Activated CD4-positive, CD25-positive, alpha-beta regulatory T cell (primary cell): Measurements from ENCODE around the gene PNMA6A.
"Not testable (repeated sequence)": the region's sequence is repeated elsewhere in the genome, so short reads cannot be mapped to it uniquely, and the experiment has no call there.

Experiments
- DNase-seq, 4 experiments: peaks; one replicate each; lab custom pipeline; 2025; lab: John Stamatoyannopoulos, UW

The PNMA6A gene

DNA sequence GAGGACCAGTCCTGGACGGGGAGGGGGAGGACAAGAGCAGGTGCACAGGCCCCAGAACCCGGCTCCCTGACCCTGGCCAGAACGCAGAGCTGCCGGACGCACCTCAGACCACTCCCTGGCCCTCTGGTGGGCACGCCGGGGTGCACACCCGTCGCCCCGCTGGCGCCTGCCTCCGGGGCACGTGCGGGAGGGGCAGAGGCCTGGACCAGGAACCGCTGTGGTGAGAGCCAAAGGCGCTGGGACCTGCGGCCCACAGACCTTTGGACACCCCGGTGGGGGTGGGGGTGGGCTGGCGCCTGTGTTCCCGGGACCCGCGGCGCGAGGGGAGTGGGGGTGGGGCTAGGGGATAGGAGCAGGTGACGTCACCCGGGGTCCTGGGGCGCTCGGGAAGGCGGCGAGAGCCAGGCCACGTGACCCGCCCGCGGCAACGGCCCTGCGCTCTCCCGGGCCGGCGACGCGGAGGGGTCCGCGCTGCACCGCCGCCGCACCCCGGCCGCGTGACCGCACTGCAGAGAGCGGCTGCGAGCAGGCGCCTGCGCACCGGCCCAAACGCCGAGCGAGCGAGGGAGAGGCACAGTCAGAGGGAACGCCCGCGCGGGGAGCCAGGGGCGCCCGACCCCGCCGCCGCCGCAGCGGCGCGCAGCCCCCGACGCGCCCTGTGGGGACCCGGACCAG is at the start of gene PNMA6A:
Gene PNMA6A (plus strand): TSS at position 546 of the 675 bp plus-strand sequence. CDS start 609 bp downstream, outside the sequence.
- not testable (repeated sequence) for DNase-seq

DNA sequence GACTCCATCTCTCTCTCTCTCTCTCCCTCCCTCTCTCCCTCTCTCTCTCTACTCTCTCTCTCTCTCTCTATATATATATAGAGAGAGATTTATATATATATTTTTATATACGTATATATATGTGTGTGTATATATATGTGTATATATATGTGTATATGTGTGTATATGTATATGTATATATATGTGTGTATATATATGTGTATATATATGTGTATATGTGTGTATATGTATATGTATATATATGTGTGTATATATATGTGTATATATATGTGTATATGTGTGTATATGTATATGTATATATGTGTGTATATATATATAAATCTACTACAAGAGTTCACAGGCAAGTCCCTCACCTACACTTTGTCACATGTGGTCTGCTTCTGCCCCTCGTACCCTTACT is 45.8 kb upstream of the PNMA6A start:
- not testable (repeated sequence) for DNase-seq

DNA sequence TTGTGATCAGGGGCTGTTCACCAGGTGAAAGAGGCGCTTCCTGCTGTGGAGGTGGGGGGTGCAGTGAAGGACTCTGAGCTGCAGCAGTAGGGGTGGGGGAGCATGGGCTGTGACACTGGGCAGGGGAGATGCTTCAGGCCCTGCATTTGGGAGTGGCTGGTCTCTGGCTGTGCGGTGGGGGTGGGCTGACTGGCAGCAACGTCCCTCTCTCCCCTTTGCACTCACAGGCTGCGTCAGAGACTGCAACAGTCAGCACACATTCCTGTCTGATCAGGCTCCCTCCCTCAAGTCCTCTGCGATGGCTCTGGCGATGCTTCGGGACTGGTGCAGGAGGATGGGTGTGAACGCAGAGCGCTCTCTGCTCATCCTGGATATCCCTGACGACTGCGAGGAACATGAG is 43.8 kb upstream of the PNMA6A start:
- not testable (repeated sequence) for DNase-seq

DNA sequence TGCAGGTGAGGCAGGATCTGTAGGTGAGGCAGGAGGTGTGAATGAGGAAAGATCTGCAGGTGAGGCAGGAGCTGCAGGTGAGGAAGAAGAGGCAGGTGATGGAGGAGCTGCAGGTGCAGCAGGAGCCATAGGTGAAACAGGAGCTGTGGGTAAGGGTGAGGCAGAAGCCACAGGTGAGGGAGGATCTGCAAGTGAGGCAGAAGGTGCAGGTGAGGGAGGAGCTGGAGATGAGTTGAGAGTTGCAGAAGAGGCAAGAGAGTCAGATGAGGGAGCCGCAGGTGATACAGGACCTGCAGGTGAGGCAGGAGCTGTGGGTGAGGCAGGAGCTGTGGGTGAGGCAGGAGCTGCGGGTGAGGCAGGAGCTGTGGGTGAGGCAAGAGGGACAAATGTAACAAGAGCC is 43.1 kb upstream of the PNMA6A start:
- DNase-seq, result no peak

DNA sequence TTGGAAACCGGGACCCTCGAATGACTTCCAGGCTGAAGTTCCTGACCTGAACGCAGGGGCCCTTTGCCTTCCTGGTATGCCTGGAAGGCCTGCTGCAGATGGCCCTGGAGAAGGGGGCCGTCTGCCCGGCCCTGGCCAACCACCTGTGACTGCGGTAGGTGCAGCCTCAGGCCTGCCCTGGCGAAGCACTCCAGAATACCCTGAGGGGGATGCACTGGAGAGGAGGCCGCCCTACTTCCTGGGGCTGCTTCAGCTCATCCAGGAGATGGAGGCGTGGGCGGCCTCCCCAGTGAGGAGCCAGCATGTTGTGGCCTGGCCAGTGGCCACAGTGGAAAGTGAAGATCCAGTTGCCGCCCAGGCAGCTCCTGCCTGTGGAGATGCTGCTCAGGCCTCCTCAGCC is 42.4 kb upstream of the PNMA6A start:
- DNase-seq, result no peak

DNA sequence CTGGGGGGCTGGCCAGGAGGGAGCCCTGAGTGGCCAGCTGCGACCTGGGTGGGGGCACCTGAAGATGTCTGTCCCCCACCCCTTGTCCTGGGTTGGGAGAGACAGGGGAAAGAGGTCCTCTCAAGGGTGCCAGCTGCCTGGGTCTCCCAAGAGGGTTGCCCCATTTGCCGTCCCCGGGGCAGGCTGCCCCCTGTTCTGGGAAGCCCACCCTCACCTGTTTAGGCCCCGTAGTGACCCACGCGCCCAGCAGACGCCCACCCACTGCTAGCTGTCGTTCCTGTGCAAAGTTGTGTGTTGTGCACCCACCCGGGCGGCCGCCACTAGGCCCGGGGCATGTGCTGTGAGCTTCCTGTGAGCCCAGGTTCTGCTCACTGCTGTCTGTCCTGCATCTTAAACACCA is 41.5 kb upstream of the PNMA6A start:
- no peak for DNase-seq

DNA sequence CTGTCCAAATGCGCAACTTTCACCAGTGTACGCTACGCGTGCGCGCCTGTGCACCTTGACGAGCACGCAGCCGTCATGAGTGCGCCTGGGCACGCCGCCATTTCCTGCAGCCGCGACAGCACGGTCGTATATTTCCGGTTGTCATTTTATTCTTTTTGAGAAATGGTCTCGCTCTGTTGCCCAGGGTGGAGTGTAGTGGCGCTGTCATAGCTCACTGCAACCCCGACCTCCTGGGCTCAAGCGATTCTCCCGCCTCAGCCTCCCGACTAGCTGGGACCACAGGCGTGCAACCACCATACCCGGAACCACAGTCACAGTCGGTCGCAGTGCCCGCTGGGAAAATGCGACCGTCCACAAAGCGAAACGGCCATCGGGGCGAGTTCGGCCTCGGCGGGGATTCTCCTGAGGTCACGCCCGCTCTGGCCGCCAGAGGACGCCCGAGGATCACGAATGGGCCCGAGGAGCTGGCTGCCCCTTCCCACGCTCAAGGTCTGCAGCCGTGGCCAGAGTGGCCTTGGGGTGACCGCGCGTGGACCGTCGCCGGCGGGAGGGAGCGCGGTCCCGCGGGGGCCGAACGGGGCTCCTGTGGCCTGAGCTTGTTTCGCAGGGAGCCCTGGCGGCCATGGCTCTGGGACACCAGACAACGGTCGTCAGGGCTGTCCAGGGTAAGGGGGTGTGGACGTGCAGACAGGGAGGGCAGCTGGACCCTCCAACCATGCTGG is 39.7 kb upstream of the PNMA6A start:
- DNase-seq, result peak; percentile 11 to 56 (median 46)

DNA sequence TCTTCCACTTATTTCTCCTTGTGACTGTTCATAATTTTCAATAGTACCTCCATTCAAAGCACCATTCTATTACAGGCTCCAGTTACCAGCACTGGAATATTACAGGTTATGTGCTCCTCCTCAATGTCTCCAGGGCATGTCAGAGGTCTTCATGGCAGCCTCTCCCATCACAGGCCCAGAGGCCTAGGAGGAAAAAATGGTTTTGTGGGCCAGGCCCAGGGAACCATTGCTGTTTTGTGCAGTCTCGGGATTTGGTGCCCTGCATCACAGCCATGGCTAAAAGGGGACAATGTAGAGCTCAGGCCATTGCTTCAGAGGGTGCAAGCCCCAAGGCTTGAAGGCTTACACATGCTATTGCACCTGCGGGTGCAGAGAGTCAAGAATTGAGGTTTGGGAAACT is 23.2 kb upstream of the PNMA6A start:
- no peak for DNase-seq

DNA sequence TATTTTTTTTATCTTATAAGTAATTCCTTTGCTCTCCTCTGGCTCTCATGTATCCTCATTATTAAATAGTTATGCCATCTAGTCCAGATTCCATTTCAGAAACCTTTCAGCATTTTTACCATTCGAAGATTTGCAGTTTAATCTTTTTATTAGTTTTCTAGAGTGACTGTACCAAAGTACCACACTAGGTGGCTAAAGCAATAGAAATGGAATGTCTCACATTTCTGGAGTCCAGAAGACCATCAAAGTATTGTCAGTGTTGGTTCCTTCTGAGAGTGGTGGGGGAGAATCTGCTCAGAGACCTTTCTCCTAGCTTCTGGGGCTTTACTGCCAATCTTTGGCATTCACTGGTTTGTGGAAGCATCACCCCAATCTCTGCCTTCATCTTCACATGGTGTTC is 19.7 kb upstream of the PNMA6A start:
- no peak for DNase-seq

DNA sequence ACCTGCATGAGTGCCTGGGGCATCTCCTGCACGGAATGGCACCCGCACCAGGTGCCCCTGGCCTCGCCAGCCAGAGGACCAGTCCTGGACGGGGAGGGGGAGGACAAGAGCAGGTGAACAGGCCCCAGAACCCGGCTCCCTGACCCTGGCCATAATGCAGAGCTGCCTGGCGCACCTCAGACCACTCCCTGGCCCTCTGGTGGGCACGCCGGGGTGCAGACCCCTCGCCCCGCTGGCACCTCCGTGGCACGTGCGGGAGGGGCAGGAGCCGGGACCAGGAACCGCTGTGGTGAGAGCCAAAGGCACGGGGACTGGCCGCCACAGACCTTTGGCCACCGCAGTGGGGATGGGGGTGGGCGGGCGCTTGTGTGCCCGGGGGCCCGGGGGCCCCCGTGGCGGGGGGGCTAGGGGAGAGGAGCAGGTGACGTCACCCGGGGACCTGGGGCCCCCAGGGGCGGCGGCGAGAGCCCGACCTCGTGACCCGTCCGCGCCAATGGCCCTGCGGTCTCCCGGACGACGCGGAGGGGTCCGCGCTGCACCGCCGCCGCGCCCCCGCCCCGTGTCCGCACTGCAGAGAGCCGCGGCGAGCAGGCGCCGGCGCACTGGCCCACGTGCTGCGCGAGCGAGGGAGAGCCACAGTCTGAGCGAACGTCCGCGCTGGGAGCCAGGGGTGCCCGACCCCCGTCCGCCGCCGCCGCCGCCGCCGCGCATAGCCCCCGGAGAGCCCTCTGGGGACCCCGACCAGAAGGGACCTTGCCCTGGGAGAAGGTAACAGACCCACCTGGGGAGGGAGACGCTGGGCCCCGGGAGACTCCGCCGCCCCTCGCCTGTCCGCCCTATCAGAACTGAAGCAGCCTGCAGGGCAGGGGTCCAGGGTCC is 16.1 kb upstream of the PNMA6A start, which contains the start of gene PNMA3:
Gene PNMA3 (plus strand): TSS at position 600 of the 879 bp plus-strand sequence. CDS start 586 bp downstream, outside the sequence.
- DNase-seq, result no peak

DNA sequence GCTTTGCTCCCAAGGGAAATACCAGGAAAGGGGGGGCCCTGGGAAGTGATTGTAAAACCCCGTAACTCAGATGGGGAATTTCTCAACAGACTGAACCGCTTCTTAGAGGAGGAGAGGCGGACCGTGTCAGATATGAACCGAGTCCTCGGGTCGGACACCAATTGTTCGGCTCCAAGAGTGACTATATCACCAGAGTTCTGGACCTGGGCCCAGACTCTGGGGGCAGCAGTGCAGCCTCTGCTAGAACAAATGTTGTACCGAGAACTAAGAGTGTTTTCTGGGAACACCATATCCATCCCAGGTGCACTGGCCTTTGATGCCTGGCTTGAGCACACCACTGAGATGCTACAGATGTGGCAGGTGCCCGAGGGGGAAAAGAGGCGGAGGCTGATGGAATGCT is 15.0 kb upstream of the PNMA6A start:
- DNase-seq, result no peak

DNA sequence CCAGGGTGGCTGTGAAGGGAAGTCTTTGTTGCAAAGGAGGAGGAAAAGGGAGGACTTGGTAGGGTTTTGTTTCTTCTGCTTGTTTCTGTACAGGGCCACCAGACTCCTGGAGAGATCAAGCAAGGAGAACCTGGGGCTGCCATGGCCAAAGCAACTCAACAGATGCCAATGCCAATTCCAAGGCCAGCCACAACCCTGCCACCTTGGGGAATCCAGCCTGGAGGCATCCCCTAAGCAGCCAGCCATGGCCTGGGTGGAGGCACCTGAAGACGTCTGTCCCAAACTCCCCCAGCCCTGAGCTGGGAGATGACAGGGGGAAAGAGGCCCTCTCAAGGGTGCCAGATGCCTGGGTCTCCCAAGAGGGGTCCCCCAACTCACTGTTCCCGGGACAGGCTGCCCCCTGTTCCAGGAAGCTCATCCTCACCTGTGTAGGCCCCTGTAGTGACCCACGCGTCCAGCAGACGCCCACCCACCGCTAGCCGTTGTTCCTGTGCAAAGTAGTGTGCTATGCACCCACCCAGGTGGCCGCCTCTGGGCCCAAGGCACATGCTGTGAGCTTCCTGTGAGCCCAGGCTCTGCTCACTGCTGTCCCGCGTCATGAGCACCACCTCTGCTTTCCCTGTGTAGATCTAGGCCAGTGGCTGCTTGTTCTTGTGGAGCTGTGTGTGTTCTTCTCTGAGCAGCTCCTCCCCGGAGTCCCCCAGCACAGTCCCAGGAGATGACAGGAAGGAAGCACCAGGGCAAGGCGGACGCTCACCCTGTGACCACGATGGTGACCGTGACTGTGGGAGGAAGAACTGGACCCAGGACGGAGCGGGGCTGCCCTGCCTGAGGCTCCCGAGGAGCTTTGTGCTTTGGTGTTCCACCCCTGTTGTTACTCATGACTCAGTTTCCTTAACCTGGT is 12.8 kb upstream of the PNMA6A start:
- no peak for DNase-seq

DNA sequence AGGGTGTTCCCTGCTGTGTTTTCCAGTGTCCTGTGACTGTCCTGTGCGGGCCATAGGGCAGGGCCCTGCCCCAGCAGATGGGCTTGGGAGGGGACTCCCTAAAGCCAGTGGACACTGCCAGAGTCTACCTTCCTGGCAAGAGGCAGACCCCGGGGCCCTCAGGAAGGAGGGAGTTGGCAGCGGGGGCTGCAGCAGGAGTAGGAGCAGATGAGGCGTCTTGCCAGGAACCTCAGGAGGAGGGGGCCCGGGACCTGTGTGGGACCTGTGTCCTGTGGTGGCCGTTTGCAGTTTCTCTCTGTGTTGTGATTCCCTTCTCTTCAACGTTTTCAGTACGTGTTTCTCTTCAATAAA is 12.2 kb upstream of the PNMA6A start:
- DNase-seq, result no peak

DNA sequence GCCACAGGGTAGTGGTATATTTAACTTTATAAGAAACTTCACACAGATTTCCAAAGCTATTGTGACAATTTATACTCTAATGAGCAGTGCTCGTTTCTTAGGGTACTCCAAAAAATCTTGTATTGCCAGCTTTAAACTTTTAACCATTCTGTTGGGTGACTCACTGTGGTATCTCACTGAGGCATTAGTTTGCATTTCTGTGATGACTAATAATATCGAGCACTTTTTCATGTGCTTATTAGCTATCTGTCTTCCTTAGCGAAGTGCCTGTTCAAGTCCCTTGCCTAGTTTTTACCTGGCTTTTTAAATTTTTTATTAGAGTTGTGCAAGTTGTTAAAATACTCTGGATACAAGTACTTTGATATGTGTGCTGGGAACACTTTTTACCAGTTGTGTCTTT is 10.5 kb upstream of the PNMA6A start:
- DNase-seq, result no peak

DNA sequence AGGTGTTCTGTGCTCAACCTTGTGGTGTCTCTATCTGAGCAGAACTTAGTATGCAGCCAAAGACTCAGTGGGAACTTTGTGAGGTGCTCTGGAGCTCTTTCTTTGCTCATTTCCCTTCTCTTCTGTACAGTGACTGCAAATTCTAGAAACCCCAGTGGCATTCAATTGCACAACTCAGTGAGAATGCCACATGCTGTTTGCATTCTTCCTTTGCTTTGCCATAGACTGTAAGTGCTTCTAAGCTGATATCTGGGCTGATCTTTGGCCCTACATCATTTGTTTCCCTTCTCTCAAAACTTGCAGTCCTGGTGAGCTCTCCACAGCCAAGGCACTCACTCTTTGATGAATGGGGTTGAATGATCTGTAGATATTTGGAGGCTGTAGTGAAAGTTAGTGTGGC is 8.9 kb upstream of the PNMA6A start:
- no peak for DNase-seq

DNA sequence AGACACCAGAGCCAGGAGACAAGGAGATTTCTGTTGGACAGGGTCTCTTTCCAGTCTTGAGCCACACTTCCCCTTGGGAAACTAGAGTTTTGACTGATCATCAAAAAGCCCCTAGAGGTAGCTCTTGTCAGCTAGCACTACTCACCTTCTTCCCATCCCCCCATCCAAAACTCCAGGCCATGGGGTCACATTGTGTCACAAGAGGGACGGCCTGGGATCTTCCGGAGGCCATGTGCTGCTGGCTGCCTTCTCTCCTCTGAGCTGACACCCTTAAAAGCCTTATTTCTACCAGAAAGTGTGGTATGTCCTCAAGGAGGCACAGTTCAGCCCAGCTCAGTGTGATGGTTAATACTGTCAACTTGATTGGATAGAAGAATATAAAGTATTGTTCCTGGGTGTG is 8.2 kb upstream of the PNMA6A start:
- no peak for DNase-seq

DNA sequence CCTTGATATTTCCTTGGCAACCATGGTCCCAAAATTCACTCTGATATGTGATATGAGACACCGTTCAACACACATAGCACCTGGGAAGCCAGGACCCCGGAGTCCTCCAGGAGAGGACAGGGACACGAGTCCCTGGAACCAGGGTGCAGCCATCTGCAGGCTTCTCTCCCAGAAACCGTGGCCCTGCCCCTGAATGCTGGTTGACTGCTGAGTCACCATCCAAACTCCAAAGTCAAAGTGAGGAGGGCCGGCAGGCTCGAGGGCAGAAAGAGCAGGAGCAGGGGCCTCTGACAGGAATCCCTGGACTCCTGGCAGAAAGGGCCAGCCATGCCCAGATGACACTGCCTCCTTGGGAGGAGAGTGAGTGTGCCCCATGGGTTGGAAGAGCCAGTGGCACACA is 6.9 kb upstream of the PNMA6A start:
- DNase-seq, result no peak

DNA sequence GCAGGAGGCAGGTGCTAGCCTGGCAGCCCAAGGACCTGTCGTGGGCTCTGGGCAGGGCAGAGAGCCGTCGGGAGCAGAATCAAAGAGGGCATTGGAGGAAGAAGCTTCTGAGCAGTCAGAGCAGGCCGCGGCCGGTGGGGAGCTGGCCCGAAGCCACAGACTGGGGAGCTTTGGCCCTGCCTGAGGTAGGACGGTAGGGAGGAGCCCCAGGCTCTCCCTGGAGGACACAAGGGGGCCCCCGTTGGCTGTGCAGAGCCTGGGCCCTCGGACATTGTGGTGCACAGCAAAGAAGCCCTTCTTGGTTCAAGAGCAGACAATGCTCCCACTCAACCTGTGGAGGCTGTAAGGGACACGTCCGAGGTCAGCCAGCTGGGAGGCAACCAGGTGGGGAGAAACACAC is 5.9 kb upstream of the PNMA6A start:
- DNase-seq, result not testable (repeated sequence)

DNA sequence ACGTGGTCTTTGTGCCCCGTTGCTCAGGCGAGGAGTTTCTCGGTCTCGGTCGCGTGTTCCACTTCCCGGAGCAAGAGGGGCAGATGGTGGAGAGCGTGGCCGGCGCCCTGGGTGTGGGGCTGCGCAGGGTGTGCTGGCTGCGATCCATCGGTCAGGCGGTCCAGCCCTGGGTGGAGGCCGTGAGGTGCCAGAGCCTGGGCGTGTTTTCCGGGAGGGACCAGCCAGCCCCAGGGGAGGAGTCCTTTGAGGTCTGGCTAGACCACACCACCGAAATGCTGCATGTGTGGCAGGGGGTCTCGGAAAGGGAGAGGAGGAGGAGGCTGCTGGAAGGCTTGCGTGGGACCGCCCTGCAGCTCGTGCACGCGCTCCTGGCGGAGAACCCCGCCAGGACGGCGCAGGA is 1.1 kb downstream of the PNMA6A start:
- DNase-seq, result not testable (repeated sequence)

DNA sequence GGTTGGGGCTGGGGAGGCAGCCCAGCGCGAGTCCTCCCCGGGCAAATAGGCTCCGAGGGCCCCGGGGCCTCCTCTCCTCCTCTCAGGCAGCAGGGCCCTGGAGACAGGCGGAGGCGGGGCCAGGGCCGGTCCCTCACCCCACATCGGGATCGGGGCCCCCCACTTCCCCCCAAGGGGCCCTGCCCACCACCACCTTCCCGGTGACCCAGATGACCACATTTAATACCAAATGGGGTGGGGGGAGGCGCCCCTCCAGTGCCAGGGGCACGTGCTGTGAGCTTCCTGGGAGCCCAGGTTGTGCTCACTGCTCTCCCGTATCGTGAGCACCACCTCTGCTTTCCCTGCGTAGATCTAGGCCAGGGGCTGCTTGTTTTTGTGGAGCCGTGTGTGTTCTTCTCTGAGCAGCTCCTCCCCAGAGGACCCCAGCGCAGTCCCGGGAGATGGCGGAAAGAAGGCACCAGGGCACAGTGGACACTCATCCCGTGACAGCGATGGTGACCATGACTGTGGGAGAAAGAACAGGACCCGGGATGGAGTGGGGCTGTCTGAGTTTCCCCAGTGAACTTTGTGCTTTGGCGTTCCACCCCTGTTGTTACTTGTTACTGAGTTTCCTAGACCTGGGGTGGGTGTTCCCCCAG is 2.1 kb downstream of the PNMA6A start:
- DNase-seq, result no peak

DNA sequence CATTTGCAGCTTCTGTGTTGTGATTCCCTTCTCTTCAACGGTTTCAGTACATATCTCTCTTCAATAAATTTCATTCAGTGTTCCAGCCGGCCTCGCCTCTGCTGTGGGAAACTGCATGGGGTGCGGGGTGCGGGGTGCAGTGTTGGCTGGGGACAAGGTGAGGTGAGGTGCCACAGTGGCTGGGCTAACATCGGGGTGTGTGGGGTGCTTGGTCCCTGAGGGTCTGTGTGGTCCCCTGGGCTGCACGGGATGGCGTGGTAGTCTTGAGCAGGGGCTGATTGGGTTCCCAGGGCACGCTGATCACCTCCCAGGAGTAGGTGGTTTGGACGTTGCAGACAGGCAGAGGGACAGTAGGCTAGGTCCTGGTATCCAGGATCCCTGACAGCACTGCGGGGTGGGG is 2.7 kb downstream of the PNMA6A start:
- no peak for DNase-seq
